ENCODE results near the gene ACSM5.
"Not testable (repeated sequence)": the region's sequence is repeated elsewhere in the genome, so short reads cannot be mapped to it uniquely, and the experiment has no call there.

ACSM5 gene

GRCh38 chr16:20451364-20451763 is 42.0 kb downstream of the ACSM5 start, which contains the start of gene ACSM2A:
Gene ACSM2A, plus strand, starts transcription at chr16:20451521. Its CDS starts 8,594 bp downstream, at chr16:20460115.
- DNase-seq (ENCODE audit: low read depth): not testable (repeated sequence)

- not testable (repeated sequence) for DNase-seq (ENCODE audit: low read depth)
Measured at GRCh38 chr16:20453633-20454032, 44.3 kb downstream of the ACSM5 start.

- not testable (repeated sequence) for DNase-seq (ENCODE audit: low read depth)
Measured at GRCh38 chr16:20459227-20459626, 49.9 kb downstream of the ACSM5 start.

GRCh38 chr16:20460313-20460712 is 51.0 kb downstream of the ACSM5 start:
- DNase-seq (ENCODE audit: low read depth): not testable (repeated sequence)

GRCh38 chr16:20468954-20469353 is 59.6 kb downstream of the ACSM5 start:
- not testable (repeated sequence) for DNase-seq (ENCODE audit: low read depth)

- DNase-seq (ENCODE audit: low read depth): not testable (repeated sequence)
Measured at GRCh38 chr16:20469930-20470329, 60.6 kb downstream of the ACSM5 start.

GRCh38 chr16:20470732-20471131 is 61.4 kb downstream of the ACSM5 start:
- DNase-seq (ENCODE audit: low read depth): not testable (repeated sequence)

GRCh38 chr16:20477188-20477744 is 67.9 kb downstream of the ACSM5 start:
- not testable (repeated sequence) for DNase-seq (ENCODE audit: low read depth)

- not testable (repeated sequence) for DNase-seq (ENCODE audit: low read depth)
Measured at GRCh38 chr16:20483989-20484388, 74.7 kb downstream of the ACSM5 start.

- DNase-seq (ENCODE audit: low read depth): no peak
Measured at GRCh38 chr16:20484726-20485125, 75.4 kb downstream of the ACSM5 start.

GRCh38 chr16:20485408-20485807 is 76.1 kb downstream of the ACSM5 start:
- no peak for DNase-seq (ENCODE audit: low read depth)
